ENCODE results near the gene SMOC2. TPM values are rescaled to one million over a fixed set of nuclear protein-coding genes. Genes with fewer than 3 reads are reported as not detected.

Gene SMOC2
- polyA plus RNA-seq, 2 of the 4 experiments (the other 2 are of a cell fraction), result not detected

DNA sequence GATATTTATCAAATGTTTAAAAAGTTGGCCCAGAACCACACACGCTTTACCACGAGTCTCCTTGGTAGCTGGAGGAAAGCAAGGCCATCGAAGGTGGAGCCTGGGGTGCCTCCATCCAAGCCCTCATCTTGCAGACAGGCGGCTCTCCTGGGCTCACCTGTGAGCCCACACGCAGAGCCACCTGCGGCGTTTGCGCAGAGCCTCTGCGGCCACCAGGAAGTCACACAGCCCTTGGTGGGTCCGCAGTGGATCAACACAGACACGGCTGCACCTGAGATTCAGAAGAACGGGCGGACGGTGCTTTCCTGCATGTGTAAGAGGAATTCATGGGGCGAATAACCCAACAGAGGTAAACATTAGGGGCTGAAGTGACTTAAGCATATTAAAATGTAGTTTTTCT is 24.5 kb upstream of the SMOC2 start (continued):
- no peak for TF ChIP-seq HOXA7 (CRISPR knock-in tag; IDR thresholded peaks at IDR 0.05)
- TF ChIP-seq TP53 (CRISPR knock-in tag; IDR thresholded peaks at IDR 0.05), result no peak
- TF ChIP-seq HEYL (CRISPR knock-in tag; IDR thresholded peaks at IDR 0.05), result no peak

DNA sequence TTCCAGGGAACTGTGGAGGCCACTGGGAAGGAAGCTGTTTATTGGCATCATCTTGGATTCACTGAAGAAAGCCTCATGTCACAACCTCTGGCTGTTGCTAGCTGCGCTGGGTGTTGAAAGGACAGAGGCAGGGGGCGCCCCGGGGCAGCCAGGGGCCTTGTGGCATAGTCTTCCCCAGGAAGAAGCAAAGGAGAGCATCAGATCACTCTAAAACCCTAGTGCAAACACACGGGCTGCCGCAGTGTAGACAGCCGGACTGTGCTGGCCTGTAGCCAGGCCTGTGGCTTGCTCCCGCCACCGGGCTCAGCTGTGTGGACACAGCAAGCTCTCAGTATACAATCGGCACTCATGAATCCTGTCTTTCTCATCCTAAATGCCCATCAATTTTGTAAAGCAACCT is 23.8 kb upstream of the SMOC2 start:
- ChIA-PET CTCF (no interaction called here), POLR2A (no interaction called here)
- DNase-seq (ENCODE audit: low read depth in 1 of 2, low spot score in 1 of 2) (no peak), ATAC-seq (no peak), FAIRE-seq (no peak)
- Histone ChIP-seq H3K4me3 (no peak overlapping the region), H3K27ac (no peak overlapping the region), H3K9me3 (no peaks in the 10 kb centered on the region), H3K4me1 (no peaks in the 10 kb centered on the region), H3K4me2 (no peak overlapping the region)
- TF ChIP-seq CBX8 (IDR thresholded peaks at IDR 0.05) (no peak), CEBPB (IDR thresholded peaks at IDR 0.05) (no peak), ESRRA (IDR thresholded peaks at IDR 0.05; ENCODE audit: borderline replicate concordance, low read length) (no peak), REST (IDR thresholded peaks at IDR 0.05) (no peak), HOXB13 (CRISPR knock-in tag; IDR thresholded peaks at IDR 0.05; ENCODE audit: low read depth) (no peak), ZC3H11A (IDR thresholded peaks at IDR 0.05) (no peak), SREBF2 (IDR thresholded peaks at IDR 0.05) (no peak), MAZ (IDR thresholded peaks at IDR 0.05; ENCODE audit: borderline replicate concordance, low read depth, low read length) (no peak)
- TF ChIP-seq, protein P1, sequence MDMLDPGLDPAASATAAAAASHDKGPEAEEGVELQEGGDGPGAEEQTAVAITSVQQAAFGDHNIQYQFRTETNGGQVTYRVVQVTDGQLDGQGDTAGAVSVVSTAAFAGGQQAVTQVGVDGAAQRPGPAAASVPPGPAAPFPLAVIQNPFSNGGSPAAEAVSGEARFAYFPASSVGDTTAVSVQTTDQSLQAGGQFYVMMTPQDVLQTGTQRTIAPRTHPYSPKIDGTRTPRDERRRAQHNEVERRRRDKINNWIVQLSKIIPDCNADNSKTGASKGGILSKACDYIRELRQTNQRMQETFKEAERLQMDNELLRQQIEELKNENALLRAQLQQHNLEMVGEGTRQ (IDR thresholded peaks at IDR 0.05), result no peak
- WGBS (ENCODE audit: missing lambda C conversion rate), result 6% methylated on average over 9 of the region's 9 CpGs

DNA sequence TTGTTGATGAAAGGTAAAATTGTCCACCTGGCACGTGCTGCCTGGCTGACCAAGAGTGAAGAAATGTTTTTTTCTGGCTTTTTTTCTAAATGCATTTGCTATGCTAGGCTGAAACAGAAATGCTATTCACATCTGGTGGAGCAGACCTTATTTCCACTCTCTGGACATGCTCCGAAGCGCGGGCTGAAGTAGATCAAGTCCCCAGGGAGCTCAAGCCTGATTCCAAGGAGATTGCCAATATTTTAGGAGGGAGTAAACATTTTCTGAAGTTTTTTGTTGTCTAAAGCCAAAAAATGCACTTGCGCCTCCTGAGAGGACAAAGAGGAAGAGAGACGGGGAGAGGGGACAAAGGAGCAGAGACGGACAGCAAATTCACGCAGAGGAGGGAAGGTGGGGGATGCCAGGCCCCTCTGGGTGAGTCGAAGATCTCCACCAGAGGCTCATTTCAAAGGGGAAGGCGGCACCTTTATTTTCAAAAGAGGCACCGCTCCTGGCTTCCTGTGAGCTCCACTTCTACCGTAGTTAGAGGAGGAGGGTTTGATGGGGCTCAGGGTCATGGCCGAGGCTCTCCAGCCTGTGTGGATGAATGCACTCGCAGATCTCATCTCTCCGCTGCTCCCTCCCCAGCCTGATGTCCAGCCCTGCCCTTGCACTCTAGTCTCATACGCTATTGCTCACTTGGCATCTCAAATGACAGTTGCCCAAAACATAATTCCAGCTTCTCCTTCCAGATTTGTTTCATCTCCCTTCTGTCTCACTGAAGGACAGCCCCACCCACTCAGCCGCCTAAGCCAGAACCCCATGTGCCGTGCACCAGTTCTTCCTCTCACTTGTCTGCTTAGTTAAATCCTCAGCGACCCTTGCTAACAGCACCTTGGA is 23.1 kb upstream of the SMOC2 start:
- no peaks in the 10 kb centered on the region for H3K4me1 ChIP-seq
- no peak overlapping the region for H3K4me2 ChIP-seq
- CTCF ChIA-PET, result no interaction called here
- WGBS (ENCODE audit: missing lambda C conversion rate), result 48% methylated on average over 19 of the region's 19 CpGs
- TF ChIP-seq NPAS2 (CRISPR knock-in tag; IDR thresholded peaks at IDR 0.05; ENCODE audit: borderline replicate concordance) (no peak), HOXB13 (CRISPR knock-in tag; IDR thresholded peaks at IDR 0.05; ENCODE audit: low read depth) (no peak), MYC (IDR thresholded peaks at IDR 0.05; ENCODE audit: borderline replicate concordance, low read length) (no peak), ZSCAN20 (CRISPR knock-in tag; IDR thresholded peaks at IDR 0.05) (no peak), JUN (IDR thresholded peaks at IDR 0.05) (no peak), FOSB (CRISPR knock-in tag; IDR thresholded peaks at IDR 0.05) (no peak), JUNB (IDR thresholded peaks at IDR 0.05) (no peak), ZNF302 (CRISPR knock-in tag; IDR thresholded peaks at IDR 0.05) (no peak), GATA3 (IDR thresholded peaks at IDR 0.05; ENCODE audit: borderline replicate concordance) (no peak), NFE2L2 (conservative IDR thresholded peaks at IDR 0.05; ENCODE audit: low read length) (no peak), SREBF2 (IDR thresholded peaks at IDR 0.05) (no peak), KDM5A (IDR thresholded peaks at IDR 0.05) (no peak)
- no peaks in the 10 kb centered on the region for H3K9me3 ChIP-seq
- H3K4me3 ChIP-seq, result no peak overlapping the region
- FAIRE-seq (no peak), ATAC-seq (no peak), DNase-seq (ENCODE audit: low read depth in 1 of 2, low spot score in 1 of 2) (no peak)
- H3K27ac ChIP-seq, result no peak overlapping the region
- POLR2A ChIA-PET, result no interaction called here

All from A549 (cell line).